OCI-LY1 (cell line): Measurements from ENCODE around the gene ENG.

Source experiments
- H2AFZ ChIP-seq: fragments of 200-600 bp; sonication (generic), shearing (Covaris generic); 2 replicates; pipeline ENCODE4 v1.6.0; 2014; ENCODE audit warnings: antibody characterized with exemption, mild to moderate bottlenecking, low read length
- H3F3A ChIP-seq: fragments of 200-600 bp; sonication (generic), shearing (Covaris generic); 2 replicates; pipeline ENCODE4 v1.6.0; 2014; ENCODE audit warnings: mild to moderate bottlenecking, antibody characterized with exemption, low read length, moderate library complexity; ENCODE audit not compliant: insufficient read depth
- H3K27ac ChIP-seq: fragments of 200-600 bp; sonication (generic); 2 replicates; pipeline ENCODE4 v1.5.1; 2014; ENCODE audit warnings: low read length, mixed run types, mild to moderate bottlenecking, low read depth; ENCODE audit not compliant: poor library complexity, severe bottlenecking
- H3K27me3 ChIP-seq: fragments of 200-600 bp; sonication (generic); 2 replicates; pipeline ENCODE4 v1.6.0; 2014; ENCODE audit warnings: antibody characterized with exemption, mild to moderate bottlenecking, low read length, moderate library complexity; ENCODE audit not compliant: insufficient read depth
- H3K36me3 ChIP-seq: fragments of 200-600 bp; sonication (generic); 2 replicates; pipeline ENCODE4 v1.6.1; 2014; ENCODE audit warnings: mild to moderate bottlenecking, antibody characterized with exemption, low read length, moderate library complexity, mixed read lengths; ENCODE audit not compliant: insufficient read depth
- H3K4me1 ChIP-seq: fragments of 200-600 bp; sonication (generic); 2 replicates; pipeline ENCODE4 v1.5.1; 2014; ENCODE audit warnings: mild to moderate bottlenecking, low read length, moderate library complexity; ENCODE audit not compliant: insufficient read depth, severe bottlenecking
- H3K4me2 ChIP-seq: fragments of 200-600 bp; sonication (generic), shearing (Covaris generic); 2 replicates; pipeline ENCODE4 v1.6.1; 2014; ENCODE audit warnings: low read length
- H3K4me3 ChIP-seq: fragments of 200-600 bp; sonication (generic); 2 replicates; pipeline ENCODE4 v1.5.1; 2014; ENCODE audit warnings: low read length, low read depth, mild to moderate bottlenecking, mixed read lengths; ENCODE audit not compliant: poor library complexity, severe bottlenecking
- H3K79me2 ChIP-seq: fragments of 200-600 bp; shearing (Covaris generic); 2 replicates; pipeline ENCODE4 v1.6.1; 2016; ENCODE audit warnings: mixed run types, low read length, mixed read lengths; ENCODE audit not compliant: insufficient read depth
- H3K9ac ChIP-seq: fragments of 200-600 bp; sonication (generic), shearing (Covaris generic); 2 replicates; pipeline ENCODE4 v1.6.1; 2014; ENCODE audit warnings: mild to moderate bottlenecking, low read length, mixed read lengths
- H3K9me2 ChIP-seq: fragments of 200-600 bp; sonication (generic), shearing (Covaris generic); 2 replicates; pipeline ENCODE4 v1.6.1; 2014; ENCODE audit warnings: low read depth, mild to moderate bottlenecking, low read length, mixed read lengths
- H3K9me3 ChIP-seq: fragments of 200-600 bp; shearing (Covaris generic); 2 replicates; pipeline ENCODE4 v1.6.1; 2014; ENCODE audit warnings: low read length, mixed read lengths
- H4K20me1 ChIP-seq: fragments of 200-600 bp; sonication (generic), shearing (Covaris generic); 2 replicates; pipeline ENCODE4 v1.6.0; 2016; ENCODE audit warnings: mild to moderate bottlenecking, low read length; ENCODE audit not compliant: insufficient read depth
- CTCF ChIP-seq: fragments of 200-600 bp; sonication (generic), shearing (Covaris generic); IDR thresholded peaks from 2 replicates; pipeline ENCODE4 v1.5.1; 2017; ENCODE audit warnings: mild to moderate bottlenecking, antibody characterized with exemption, low read length, moderate library complexity, mixed read lengths
- EZH2 ChIP-seq: fragments of 200-600 bp; sonication (generic), shearing (Covaris generic); IDR thresholded peaks from 2 replicates; pipeline ENCODE4 v1.8.0; 2017; ENCODE audit warnings: borderline replicate concordance, mixed run types, mild to moderate bottlenecking, antibody characterized with exemption, low read length, moderate library complexity, mixed read lengths

The ENG gene

DNA sequence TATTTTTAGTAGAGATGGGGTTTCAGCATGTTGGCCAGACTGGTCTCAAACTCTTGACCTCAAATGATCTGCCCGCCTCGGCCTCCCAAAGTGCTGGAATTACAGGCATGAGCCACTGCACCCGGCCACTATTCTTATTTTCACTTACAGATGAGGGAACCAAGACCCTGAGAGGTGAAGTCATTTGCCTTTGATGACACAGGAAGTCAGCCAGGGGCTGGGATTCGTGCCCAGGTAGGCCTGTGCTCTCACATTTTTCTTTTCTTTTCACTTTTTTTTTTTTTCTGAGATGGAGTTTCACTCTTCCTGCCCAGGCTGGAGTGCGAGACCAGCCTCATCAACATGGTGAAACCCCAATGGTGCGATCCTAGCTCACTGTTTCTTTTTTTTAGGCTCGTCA, 22.2 kb downstream of the ENG start:
- H2AFZ ChIP-seq = no peak overlapping the region
- H3K36me3 ChIP-seq = no peaks in the 10 kb centered on the region
- H3K9me3 ChIP-seq = no peaks in the 10 kb centered on the region
- peaks cover 4% of the 10 kb centered on the region for H3K4me1 ChIP-seq
- no peak overlapping the region for H3K4me3 ChIP-seq
- no peak overlapping the region for H3K9ac ChIP-seq
- H3K9me2 ChIP-seq = no peaks in the 10 kb centered on the region
- peaks cover 5% of the 10 kb centered on the region; the same call in 1 of the 2 replicates for H3K27me3 ChIP-seq
- no peaks in the 10 kb centered on the region for H3K79me2 ChIP-seq
- no peak overlapping the region for H3K4me2 ChIP-seq
- no peaks in the 10 kb centered on the region; the same call in 1 of the 2 replicates for H3F3A ChIP-seq
- no peaks in the 10 kb centered on the region for H4K20me1 ChIP-seq
- TF ChIP-seq EZH2 = no peak
- TF ChIP-seq CTCF = no peak
- H3K27ac ChIP-seq = no peak overlapping the region

- H3K36me3 ChIP-seq = no peaks in the 10 kb centered on the region
- H3K27ac ChIP-seq = no peak overlapping the region
- no peak overlapping the region for H2AFZ ChIP-seq
- H3K79me2 ChIP-seq = no peaks in the 10 kb centered on the region
- no peak overlapping the region for H3K9ac ChIP-seq
- TF ChIP-seq CTCF (no peak), EZH2 (no peak)
- no peaks in the 10 kb centered on the region for H3K9me3 ChIP-seq
- no peaks in the 10 kb centered on the region for H4K20me1 ChIP-seq
- no peaks in the 10 kb centered on the region; the same call in 1 of the 2 replicates for H3F3A ChIP-seq
- H3K9me2 ChIP-seq = no peaks in the 10 kb centered on the region
- H3K27me3 ChIP-seq = no peaks in the 10 kb centered on the region
- no peak overlapping the region for H3K4me2 ChIP-seq
- H3K4me3 ChIP-seq = no peak overlapping the region
- H3K4me1 ChIP-seq = no peaks in the 10 kb centered on the region
Measured at GRCh38 chr9:127829205-127829906, 25.1 kb downstream of the ENG start.

DNA sequence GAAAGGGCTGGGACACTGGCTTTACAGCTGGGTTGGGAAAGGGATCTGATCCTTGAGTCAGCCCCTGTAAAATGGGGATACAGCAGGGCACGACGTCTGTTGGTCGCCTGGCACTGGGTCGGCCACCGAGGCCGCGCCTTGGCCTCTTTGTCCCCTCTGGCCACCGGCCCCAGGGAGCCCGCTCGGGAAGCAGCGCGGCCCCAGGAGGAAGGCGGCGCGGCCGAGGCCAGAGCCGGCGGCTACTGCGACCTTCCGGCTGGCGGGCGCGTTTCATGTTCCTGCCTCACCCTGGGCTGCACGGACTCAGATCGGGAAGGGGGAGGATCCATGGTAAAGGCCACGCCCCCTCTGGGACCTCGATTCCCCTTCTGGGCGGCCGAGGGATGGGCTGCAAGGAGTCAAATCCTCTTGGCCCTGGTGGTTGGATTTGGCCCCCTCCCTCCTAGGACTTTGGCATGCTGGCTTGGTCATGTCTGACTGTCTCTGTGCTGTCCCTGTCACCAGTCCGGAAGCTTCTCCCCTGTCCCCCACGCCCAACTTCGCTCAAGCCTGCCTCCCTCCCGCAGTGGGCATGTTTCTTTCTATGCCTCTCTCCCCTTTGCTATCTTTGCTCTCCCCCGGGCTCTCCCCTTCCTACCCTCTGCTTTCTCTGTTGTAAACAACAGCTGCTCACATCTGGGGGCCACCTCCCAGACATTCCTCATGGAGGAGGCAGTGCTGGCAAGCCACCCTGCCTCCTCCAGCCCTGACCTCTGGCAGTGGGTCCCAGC, 26.0 kb downstream of the ENG start:
- H3K27me3 ChIP-seq = no peaks in the 10 kb centered on the region
- H3K79me2 ChIP-seq = no peaks in the 10 kb centered on the region
- no peak overlapping the region for H3K27ac ChIP-seq
- no peak overlapping the region for H2AFZ ChIP-seq
- H3K4me2 ChIP-seq = no peak overlapping the region
- H3K9ac ChIP-seq = no peak overlapping the region
- H3K9me3 ChIP-seq = no peaks in the 10 kb centered on the region
- H3K4me3 ChIP-seq = no peak overlapping the region
- no peaks in the 10 kb centered on the region for H3F3A ChIP-seq
- H4K20me1 ChIP-seq = no peaks in the 10 kb centered on the region
- no peaks in the 10 kb centered on the region for H3K9me2 ChIP-seq
- no peaks in the 10 kb centered on the region for H3K4me1 ChIP-seq
- no peak for TF ChIP-seq EZH2
- no peaks in the 10 kb centered on the region for H3K36me3 ChIP-seq
